Right forelimb (tissue), 1 donor: ENCODE measurements around the gene C7orf25.
"Not testable (repeated sequence)": the region's sequence is repeated elsewhere in the genome, so short reads cannot be mapped to it uniquely, and the experiment has no call there.

ENCODE experiments used
- DNase-seq: peaks from one replicate; pipeline ENCODE4 v3.0.0-alpha.2; 2018

The C7orf25 gene

DNA sequence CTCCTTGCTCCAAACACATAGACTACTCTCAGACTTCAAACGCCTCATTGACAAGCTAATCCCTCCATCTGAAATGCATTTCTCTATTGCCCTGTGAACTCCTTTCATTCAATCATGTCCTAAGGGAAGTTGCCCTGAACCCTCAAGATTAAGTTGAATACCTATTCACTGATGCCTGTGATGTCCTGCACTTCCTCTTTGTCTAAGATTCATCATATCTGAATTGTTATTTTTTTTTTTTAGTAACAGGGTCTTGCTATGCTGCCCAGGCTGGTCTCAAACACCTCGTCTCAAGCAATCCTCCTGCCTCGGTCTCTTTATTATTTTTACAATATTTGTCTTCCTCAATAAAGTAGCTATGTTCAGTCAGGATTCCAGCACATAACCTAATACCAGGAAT is 16.9 kb upstream of the C7orf25 start:
- DNase-seq: no peak

DNA sequence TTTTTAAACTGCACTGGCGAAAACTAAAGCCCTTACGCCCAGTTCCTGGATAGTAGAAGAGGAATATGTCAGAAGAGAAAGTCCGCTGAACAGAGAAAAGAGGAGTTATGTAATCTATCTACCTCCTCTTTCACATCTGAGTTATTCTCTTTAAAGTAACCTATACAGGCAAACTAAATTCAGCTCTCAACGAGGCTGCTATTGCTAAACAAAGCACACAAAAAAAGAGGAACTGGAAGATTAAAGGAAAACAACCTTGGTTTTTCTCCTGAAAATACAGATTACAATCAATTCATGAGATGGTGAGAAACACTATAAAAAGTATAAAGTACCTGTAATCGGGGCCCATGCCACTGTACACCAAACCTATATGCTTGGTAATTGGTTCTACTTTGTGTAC is 14.3 kb upstream of the C7orf25 start:
- no peak for DNase-seq

DNA sequence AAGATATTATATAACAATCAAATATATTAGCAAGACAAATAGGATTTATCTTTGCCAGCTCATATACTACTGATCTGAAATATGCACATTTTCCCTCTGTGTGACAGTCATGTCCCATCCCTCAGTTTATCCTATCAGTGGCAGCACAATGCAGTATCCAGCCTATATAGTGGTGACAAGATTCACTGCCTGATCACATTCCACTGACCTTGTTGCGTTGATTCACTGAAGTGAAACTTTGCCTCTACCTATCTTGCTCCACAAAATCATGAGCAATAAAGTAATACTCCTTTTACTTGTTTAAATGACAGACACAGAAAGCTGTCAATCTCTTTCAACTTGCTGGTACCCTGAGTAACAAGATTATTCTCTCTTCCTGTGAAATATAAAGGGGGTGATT is 13.8 kb upstream of the C7orf25 start:
- DNase-seq: no peak

DNA sequence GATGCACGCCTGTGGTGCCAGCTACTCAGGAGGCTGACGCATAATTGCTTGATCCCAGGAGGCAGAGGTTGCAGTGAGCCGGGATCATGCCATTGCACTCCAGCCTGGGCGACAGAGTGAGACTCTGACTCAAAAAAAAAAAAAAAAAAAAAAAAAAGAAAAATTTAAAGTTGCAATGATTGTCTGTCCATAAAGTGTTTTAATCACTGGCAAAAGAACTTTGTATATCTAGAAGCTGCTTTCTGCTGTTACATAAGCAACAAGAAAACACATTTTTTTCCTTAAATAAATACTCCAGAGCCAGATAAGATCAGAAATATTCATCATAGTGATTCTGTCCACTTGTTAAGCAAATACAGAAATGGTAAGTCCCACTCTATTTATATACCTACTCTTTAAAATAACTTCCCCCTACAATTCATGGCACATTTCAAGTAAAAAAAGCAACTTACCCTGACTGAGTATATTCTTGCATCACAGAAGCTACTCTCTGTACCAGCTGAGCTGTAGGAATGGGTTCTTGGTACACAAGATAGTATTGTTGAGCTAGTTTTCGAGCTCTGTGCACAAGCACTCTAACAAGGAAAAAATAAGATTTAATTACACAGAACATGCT is 12.5 kb upstream of the C7orf25 start:
- no peak for DNase-seq

DNA sequence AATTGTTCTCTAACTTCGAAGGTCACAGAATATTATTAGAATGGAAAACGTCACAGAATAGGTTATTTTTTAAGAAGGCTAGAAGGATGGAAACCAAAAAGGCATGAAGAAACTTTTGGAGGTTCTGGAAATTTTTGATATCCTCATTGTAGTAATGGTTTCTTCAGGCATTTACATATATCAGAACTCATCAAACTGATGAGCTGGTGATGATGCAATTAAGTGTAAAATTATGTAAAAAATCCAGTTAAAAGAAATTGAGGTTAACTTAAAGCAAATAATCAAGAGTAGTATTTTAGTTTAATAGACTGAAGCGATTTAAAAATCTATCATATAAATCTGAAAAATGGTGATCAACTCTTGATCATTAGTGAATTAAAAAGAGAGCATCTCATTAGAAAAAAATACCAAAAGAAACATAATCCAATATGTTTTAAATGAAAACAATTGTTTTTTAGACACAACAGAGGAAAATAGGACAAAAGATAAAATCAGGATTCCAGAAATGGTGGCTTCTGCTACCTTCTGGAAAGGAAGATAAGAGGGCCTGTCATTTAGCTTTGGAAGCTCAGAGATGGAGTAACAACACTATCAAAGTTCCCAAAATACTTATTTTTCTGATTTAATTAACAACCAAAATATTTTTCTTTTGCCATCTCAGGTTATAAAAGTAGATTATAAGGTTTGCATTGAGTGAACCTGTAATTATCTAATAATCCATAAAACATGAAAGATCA is 10.3 kb upstream of the C7orf25 start:
- DNase-seq: no peak

DNA sequence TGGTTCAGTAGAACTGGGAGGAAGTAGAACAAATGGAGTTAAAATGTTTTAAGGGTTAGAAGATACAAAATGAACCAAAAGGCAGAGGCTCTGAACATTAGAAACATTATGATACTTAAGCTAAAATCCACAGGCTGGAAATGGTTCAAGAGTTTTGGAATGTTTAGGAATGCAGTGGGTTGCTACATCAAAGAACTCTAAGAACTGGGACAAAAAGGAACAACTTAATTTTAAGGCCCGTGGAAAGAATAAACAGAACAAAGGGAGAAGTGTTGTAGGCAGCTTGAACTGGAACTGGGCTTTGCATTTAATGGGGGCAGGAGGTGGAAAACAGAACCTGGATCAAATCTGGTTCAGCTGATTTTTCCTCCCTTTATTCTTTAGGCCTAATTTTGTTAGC is 3.5 kb upstream of the C7orf25 start:
- no peak for DNase-seq

DNA sequence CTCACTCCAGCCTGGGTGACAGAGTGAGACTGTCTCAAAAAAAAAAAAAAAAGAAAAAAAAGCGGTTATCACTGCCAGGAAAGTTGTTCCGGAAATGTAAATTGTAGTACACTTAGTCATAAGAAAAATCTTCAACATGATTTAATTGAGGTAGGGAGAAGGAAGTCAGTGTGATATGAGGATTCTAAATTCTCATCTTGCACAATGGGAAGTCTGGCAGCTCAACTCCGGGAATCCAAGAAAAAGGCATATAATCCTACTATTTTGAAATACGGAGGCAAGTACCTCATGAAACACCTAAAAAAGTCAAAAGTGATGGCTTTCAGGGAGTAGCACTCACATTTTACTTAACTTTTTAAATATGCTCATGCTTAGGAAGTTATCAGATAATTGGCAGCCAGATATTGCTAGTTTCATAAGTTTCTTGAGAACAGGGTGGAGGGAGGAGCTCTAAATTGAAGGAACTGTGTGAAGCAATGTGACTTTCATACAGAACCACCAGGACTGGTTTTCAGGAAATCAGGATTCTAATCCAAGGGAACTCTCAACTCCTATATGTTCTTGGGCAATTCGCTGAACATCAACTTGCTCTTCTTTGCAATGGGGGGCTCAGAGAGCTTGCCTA is 2.7 kb upstream of the C7orf25 start:
- no peak for DNase-seq

DNA sequence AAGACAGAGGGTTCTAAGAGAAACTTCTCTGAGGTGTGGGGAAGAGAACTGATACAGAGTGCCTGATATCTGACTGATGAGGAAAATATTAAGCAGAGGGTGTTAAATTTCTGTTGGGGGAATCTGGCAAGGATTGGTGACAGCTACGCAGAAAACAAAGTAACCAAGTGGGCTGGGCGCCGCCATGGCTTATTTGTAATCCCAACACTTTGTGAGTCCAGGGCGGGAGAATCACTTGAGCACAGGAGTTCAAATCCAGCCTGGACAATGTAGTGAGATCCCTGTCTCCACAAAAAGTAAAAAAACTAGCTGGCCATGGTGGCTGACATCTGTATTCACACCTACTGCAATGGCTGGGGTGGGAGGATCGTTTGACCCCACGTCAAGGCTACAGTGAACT is 2.1 kb upstream of the C7orf25 start:
- DNase-seq: no peak

DNA sequence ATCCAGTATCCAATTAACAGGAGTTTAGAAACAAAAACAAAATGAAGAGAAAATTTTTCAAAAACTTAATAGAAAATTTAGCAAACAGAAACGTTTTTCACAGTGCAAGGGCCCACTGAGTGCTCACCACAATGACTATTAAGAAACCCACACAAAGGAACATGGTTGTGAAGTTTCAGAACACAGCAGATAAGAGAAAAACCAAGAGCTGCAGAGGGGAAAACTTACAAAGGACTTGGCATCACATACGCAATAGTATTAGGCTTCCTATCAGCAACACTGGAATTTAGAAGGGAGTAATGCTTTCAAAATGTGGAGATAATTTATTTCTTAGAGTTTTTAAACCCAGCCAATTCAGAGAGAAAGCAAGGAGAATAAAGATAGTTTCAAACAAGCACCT is 1.7 kb upstream of the C7orf25 start:
- DNase-seq: no peak

DNA sequence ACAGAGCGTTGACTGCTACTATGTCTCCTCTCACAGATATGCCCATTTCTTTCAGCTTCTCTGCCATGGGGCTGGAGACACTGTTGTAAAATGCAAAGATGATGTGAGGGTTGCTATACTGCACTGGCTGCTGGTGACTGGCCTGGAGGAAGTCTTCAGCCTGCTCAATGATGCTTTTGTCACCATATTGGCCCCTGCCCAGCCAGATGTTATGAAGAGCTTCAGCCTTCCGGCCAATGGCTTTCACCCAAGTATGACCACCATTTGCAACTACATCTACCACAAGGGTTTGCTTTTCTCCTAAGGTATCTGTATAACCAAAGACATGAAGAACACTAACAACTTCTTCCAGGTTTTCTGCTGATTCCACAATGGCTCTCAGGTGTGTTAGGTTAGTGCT is 1.6 kb downstream of the C7orf25 start:
- DNase-seq: no peak

DNA sequence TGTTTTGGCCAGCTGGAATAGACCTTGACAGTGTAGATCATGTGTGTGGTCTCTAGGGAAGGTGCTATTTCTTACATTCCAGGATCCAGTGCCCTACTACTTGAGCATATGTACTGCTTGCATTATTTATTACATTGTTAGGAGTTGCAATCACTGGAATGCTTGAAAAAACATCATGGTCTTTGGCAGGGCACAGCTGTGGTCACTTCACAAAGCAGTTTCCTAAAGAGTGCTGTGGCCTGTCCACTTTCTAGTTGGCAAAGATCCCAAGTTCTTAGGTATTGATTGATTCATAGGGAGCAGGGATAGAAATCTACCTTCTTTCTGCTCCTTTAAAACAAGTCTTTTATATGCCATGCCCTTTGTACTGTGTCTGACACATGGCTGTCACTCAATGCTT is 4.6 kb downstream of the C7orf25 start:
- no peak for DNase-seq

DNA sequence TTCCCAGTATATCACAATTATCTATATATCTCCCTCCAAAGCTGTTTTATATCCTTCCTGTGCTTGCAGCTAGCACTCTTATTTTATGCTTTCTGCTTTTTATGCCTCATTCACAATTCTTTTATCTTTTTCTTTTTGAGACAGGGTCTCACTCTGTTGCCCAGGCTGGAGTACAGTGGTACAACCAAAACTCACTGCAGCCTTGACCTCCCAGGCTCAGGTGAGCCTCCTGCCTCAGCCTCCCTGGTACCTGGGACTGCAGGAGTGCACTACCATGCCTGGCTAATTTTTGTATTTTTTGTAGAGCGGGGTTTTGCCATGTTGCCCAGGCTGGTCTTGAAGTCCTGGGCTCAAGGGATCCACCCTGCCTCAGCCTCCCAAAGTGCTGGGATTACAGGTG is 5.7 kb downstream of the C7orf25 start:
- no peak for DNase-seq

DNA sequence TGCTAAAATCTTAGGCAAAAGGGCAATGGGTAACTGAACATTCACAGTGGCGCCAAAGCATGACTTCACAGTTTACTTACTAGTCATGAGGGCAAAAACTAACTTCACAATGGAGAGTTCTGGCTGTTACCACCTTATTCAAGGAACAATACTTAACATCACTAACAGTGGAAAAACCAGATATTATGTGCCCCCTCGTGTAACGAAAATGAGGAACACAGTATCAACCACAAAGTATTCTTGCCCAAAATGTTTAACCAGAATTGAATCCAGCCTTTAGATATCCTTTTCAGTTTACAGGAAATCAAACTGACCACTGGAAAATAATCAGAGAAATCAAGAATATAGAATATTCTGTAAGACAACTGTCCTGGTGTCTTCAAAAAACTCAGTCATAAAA is 9.5 kb downstream of the C7orf25 start:
- DNase-seq: no peak

DNA sequence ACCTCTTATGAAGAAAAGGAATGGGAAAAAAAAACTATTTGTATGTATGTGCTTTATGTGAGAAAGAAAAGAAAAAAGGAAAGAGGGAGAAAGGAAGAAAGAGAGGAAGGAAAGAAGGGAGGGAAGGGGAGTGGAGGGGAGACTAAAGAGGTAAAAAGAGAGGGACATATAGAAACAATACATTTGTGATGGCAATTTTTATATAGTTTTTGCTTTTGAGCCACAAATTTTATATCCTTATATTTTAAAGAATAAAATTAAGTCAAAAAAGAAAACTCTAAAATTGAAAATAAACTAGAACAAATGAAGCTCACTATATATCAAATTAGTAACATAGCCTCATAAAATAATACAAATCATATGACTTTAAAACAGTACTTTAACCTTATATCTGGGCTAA is 11.0 kb downstream of the C7orf25 start:
- DNase-seq: no peak

DNA sequence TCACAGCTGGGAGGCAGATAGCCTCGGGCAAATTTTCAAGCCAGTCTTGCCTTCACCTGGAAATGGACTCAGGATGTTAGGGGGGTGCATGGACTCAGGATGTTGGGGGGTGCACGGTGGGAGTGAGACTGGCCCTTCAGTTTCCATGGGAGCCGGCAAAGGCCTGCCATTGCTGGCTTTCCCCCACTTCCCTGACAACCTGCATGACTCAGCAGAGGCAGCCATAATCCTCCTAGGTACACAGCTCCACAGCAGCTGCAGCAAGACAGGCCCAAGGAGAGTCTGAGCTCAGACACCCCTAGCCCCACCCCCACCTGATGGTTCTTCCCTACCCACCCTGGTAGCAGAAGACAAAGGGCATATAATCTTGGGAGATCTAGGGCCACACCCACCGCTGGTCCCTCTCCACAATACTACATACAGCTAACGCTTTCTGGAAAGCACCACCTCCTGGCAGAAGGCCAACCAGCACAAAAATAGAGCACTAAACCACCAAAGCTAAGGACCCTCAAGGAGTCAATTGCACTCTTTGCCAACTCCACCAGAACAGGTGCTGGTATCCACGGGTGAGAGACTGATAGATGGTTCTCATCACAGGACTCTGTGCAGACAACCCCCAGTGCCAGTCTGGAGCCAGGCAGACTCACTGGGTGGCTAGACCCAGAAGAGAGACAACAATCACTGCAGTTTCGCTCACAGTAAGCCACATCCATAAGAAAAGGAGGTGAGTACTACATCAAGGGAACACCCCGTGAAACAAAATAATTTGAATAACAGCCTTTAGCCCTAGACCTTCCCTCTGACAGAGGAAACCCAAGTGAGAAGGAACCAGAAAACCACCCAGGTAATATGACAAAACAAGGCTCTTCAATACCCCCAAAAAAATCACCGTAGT is 18.3 kb downstream of the C7orf25 start:
- no peak for DNase-seq

DNA sequence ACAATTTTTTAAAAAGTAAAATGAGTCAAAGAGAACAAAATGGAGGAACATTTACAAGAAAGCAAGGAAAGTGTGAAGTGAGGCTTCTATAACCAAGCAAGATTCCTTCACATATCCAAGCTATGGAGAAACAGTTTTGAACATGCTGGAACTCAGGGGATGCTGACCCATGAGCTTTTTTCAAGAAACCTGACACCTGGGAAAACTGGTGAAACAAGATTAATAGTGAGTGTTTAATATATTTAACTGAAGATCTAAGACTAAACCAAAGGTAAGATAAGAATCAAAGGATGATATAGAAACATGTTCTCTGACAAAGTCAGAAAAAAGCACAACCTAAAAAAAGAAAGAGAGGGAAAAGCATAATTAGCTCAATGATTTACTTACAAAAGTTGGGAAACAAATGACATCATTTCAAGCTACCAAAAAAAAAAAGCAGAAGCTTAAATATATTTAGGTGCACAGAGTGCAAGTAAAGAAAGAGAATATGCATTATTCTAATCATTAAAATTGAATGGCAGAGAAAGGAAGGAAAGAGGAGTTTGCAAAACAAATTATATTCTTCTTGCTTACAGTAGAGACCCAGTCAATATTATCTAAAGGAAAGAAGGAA is 24.9 kb downstream of the C7orf25 start:
- no peak for DNase-seq

DNA sequence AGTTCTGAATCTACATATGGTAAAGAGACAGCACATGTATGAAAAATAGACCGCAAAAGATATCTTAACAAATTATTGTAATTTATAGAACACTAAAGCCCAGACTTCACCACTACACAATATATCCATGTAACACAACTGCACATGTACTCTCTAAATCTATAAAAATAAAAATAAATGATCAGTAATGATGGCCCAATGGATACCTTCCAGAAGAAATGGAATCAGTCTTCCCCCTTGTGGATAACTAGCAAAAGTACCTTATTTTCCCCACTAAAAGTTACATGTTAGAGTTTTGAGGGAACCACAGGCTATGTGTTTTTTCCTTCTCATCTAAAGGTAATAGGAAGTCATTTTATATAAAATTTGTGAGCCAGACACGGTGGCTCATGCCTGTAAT is 25.7 kb downstream of the C7orf25 start:
- no peak for DNase-seq

DNA sequence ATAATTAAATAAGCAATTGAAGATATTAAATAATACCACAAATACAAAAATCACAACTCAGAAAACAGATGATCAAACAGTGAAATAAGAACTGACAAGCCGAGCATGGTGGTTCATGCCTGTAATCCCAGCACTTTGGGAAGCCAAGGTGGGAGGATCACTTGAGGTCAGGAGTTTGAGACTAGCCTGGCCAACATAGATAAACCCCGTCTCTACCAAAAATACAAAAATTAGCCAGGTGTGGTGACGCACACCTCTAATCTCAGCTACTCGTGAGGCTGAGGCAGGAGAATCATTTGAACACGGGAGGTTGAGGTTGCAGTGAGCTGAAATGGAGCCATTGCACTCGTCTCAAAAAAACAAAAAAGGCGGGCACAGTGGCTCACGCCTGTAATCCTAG is 26.7 kb downstream of the C7orf25 start:
- not testable (repeated sequence) for DNase-seq

DNA sequence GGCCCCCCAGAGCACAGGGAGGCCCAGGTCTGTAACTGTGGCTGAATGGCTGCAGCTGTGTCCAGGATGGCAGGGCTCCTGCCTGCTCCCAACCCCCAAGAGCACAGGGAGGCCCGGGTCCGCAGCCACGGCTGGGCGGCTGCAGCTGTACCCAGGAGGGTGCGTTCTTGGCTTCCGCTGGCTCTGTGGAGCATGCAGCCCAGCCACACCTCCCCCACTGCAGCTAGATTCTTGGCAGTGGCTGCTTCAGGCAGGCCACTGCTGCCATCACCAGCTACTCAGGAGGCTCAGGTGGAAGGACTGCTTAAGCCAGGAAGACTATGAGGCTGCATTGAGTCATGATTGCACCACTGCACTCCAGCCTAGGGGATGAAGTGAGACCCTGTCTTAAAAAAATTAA is 27.9 kb downstream of the C7orf25 start:
- no peak for DNase-seq

DNA sequence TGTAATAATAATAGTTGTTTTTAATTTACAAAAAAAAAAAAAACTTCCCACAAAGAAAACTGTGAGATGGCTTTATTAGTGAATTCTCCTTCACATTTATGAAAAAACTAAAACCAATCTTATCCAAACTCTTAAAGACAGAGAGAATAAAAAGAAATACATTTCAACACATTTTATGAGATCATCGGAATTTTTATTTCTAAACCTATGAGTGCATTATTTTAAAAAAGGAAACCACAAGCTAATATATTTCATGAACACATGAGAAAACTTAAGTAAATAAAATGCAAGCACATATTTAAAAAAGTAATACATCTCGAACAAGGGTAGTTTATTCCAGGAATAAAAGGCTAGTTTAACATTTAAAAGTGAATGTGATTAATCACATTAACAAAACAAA is 31.5 kb downstream of the C7orf25 start:
- DNase-seq: no peak

DNA sequence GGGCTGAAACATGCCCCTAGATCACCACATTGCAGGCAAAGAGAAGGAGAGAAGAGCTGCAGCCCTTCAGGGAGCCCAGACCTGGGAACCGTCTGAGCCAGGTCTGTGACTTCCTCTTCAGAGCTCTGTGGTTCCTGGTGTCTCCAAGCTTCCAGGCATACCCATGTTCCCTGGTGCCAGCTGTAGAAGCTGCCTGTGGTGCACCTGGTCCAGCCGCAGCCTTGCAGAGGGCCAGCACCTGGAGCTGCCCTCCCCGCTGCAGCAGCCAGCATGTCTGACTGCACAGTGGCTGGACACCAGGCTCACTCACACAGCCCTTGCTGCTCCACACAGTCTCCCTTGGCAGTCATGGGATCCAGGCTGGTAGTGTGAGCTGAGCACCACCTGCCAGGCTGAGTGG is 33.6 kb downstream of the C7orf25 start:
- no peak for DNase-seq

DNA sequence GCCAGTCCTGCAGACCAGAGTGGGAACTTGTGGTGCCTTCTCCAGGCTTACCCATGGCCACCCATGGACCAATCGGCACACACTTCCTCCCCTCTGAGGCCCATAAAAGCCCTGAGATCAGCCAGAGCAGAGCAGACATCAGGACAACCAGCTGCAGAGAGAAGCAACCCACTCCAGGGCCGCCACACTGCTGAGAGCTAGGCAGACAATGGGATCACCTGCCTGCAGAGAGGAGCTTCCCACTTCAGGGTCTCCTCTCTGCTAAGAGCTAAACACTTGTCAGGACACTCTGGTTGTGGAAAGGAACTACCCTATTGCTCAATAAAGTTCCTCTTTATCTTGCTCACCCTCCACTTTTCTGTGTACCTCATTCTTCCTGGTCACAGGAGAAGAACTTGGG is 34.0 kb downstream of the C7orf25 start:
- DNase-seq: no peak
